Transverse colon (tissue), 4 donors: ENCODE results near the gene CD209. TPM values are rescaled to one million over a fixed set of nuclear protein-coding genes. Genes with fewer than 3 reads are reported as not detected.

Source experiments
- DNase-seq: peaks from one replicate; pipeline ENCODE4 v3.0.0-alpha.2; 2019
- H3K27ac ChIP-seq, 4 donors: fragments of 200-600 bp; sonication (generic); 2 replicates each; pipeline ENCODE4 v1.5.1; 2016 to 2018; ENCODE audit warnings: inconsistent platforms in 4 of 4
- H3K27me3 ChIP-seq: fragments of 200-600 bp; sonication (generic); 2 replicates; pipeline ENCODE4 v1.5.1; 2017; ENCODE audit warnings: inconsistent platforms
- H3K36me3 ChIP-seq, 4 donors: fragments of 200-600 bp; sonication (generic); 2 replicates each; pipeline ENCODE4 v1.5.1; 2017 to 2019; ENCODE audit warnings: inconsistent platforms in 4 of 4
- H3K4me1 ChIP-seq, 4 donors: fragments of 200-600 bp; sonication (generic); 2 replicates each; pipeline ENCODE4 v1.5.1; 2017 to 2020; ENCODE audit warnings: inconsistent platforms in 4 of 4
- H3K4me3 ChIP-seq, 4 donors: fragments of 200-600 bp; sonication (generic); 1 replicate in 1 of 4; 2 replicates in 3 of 4; pipeline versions ENCODE4 v1.5.1 to v1.6.1; 2017 to 2019; ENCODE audit warnings: inconsistent platforms in 4 of 4
- H3K9me3 ChIP-seq, 2 donors: fragments of 200-600 bp; sonication (generic); 2 replicates each; pipeline ENCODE4 v1.5.1; 2017 to 2019; ENCODE audit warnings: inconsistent platforms in 2 of 2
- CTCF ChIP-seq, 5 experiments: fragments of 200-600 bp in 3 of 5; fragments of 450-650 bp in 2 of 5; sonication (generic) in 3 of 5; IDR thresholded peaks; 1 replicate in 2 of 5; 2 replicates in 3 of 5; pipeline ENCODE4 v1.5.1; 2016 to 2017; ENCODE audit warnings: antibody characterized with exemption in 5 of 5, inconsistent platforms in 3 of 5, mild to moderate bottlenecking in 2 of 5, moderate library complexity in 1 of 5
- EP300 ChIP-seq: sonication (generic); formaldehyde crosslinking; IDR thresholded peaks from one replicate; pipeline ENCODE4 v1.6.1; 2017; ENCODE audit warnings: antibody characterized with exemption, low read depth
- POLR2A ChIP-seq: fragments of 450-650 bp; IDR thresholded peaks from one replicate; pipeline ENCODE4 v1.6.1; 2016; ENCODE audit warnings: antibody characterized with exemption, mild to moderate bottlenecking, moderate library complexity
- POLR2AphosphoS5 ChIP-seq, 3 donors: sonication (generic); formaldehyde crosslinking; IDR thresholded peaks; one replicate each; pipeline ENCODE4 v1.6.1; 2016; ENCODE audit warnings: antibody characterized with exemption in 3 of 3
- WGBS, 2 donors: methylation state at CpG; one replicate each; pipeline ENCODE4 v1.1.5; 2018; ENCODE audit warnings: low coverage in 1 of 2; 5-methylcytosine and 5-hydroxymethylcytosine counted together
- in situ Hi-C, 4 donors: fragments of 200-750 bp; cut with MboI; loops; one replicate each; pipeline versions ENCODE4 v1.15.0 to v1.15.1; 2017; ENCODE audit warnings: low sequenced_read_pairs in 3 of 4, low pct_ligation_motif_present in 1 of 4, low pct_unique_long_range_greater_than_20kb in 1 of 4
- intact Hi-C: fragments of 100-400 bp; cut with DNase I; formaldehyde crosslinking; loops from one replicate; pipeline ENCODE4 v1.15.1; 2023; ENCODE audit warnings: low total_unique reads
- total RNA-seq, 4 donors: library from RNA; depleted of rRNA; stranded (reverse); fragments of >200 nt; gene quantifications; one replicate each; pipeline ENCODE4 v1.1.0, GENCODE V29; 2016

CD209 gene
- total RNA-seq, 4 donors from 2014 or later, result 1.00 to 9.4 (median 4.4) TPM

GRCh38 chr19:7742575-7742974, 4.8 kb downstream of the CD209 start:
- H3K9me3 ChIP-seq, result no peaks in the 10 kb centered on the region
- H3K36me3 ChIP-seq, result no peaks in the 10 kb centered on the region
- 69 to 100% methylated on average over 1 to 2 of the region's 2 CpGs for WGBS, 2 donors
- no peak for DNase-seq
- no peak overlapping the region for H3K27ac ChIP-seq
- no peak for TF ChIP-seq EP300
- TF ChIP-seq CTCF (IDR thresholded peaks at IDR 0.05), result no peak
- TF ChIP-seq POLR2AphosphoS5 (IDR thresholded peaks at IDR 0.05), result no peak
- TF ChIP-seq POLR2A, result no peak
- no peaks in the 10 kb centered on the region for H3K4me1 ChIP-seq
- intact Hi-C loops, result no loop called here
- H3K27me3 ChIP-seq, result peaks cover 8% of the 10 kb centered on the region
- H3K4me3 ChIP-seq, result no peak overlapping the region
- in situ Hi-C loops, result no loop called here

GRCh38 chr19:7740682-7741054, 6.7 kb downstream of the CD209 start:
- WGBS, 2 donors, result 75 to 78% methylated on average over 5 to 6 of the region's 6 CpGs
- in situ Hi-C loops (no loop called here), intact Hi-C loops (no loop called here)
- Histone ChIP-seq H3K9me3 (no peaks in the 10 kb centered on the region), H3K4me1 (no peaks in the 10 kb centered on the region), H3K27me3 (no peaks in the 10 kb centered on the region), H3K36me3 (no peaks in the 10 kb centered on the region), H3K27ac (peak overlapping the region in 3 of 4 donors; percentile 14 to 25 (median 20)), H3K4me3 (no peak overlapping the region)
- no peak for TF ChIP-seq POLR2AphosphoS5 (IDR thresholded peaks at IDR 0.05)
- no peak for DNase-seq

- Histone ChIP-seq H3K4me1 (no peaks in the 10 kb centered on the region), H3K9me3 (no peaks in the 10 kb centered on the region), H3K27me3 (no peaks in the 10 kb centered on the region), H3K4me3 (no peak overlapping the region), H3K36me3 (no peaks in the 10 kb centered on the region), H3K27ac (peak overlapping the region in 3 of 4 donors; percentile 20 to 48 (median 25))
- no peak for DNase-seq
- intact Hi-C loops (no loop called here), in situ Hi-C loops (no loop called here)
- 62 to 71% methylated on average over 4 to 19 of the region's 19 CpGs for WGBS, 2 donors
- no peak for TF ChIP-seq EP300
- TF ChIP-seq POLR2A, result no peak
- no peak for TF ChIP-seq CTCF (IDR thresholded peaks at IDR 0.05)
- TF ChIP-seq POLR2AphosphoS5 (IDR thresholded peaks at IDR 0.05), result no peak
Observed at GRCh38 chr19:7739801-7740681, 7.3 kb downstream of the CD209 start.

- WGBS, 2 donors, result 17 to 34% methylated on average over 2 of the region's 2 CpGs
- in situ Hi-C loops (no loop called here), intact Hi-C loops (no loop called here)
- no peaks in the 10 kb centered on the region for H3K36me3 ChIP-seq
- TF ChIP-seq POLR2A, result no peak
- no peak for TF ChIP-seq EP300
- no peak for TF ChIP-seq POLR2AphosphoS5 (IDR thresholded peaks at IDR 0.05)
- TF ChIP-seq CTCF (IDR thresholded peaks at IDR 0.05), result no peak
- H3K27ac ChIP-seq, result peak overlapping the region in 1 of 4 donors; percentile 48
- H3K9me3 ChIP-seq, result no peaks in the 10 kb centered on the region
- H3K27me3 ChIP-seq, result no peaks in the 10 kb centered on the region
- no peak overlapping the region for H3K4me3 ChIP-seq
- H3K4me1 ChIP-seq, result no peaks in the 10 kb centered on the region
- no peak for DNase-seq
Observed at GRCh38 chr19:7739211-7739755, 8.1 kb downstream of the CD209 start.
